ENCODE measurements around the gene JUP.
"Not testable (repeated sequence)": the region's sequence is repeated elsewhere in the genome, so short reads cannot be mapped to it uniquely, and the experiment has no call there.

JUP gene

GRCh38 chr17:41786227-41787020, at the start of gene JUP:
Gene JUP, minus strand, starts transcription at chr17:41786711. Its CDS starts 14,857 bp downstream, at chr17:41771854.
- Histone ChIP-seq H3K4me1 (ENCODE audit: insufficient read depth, low read length) (no peaks in the 10 kb centered on the region), H3K27ac (ENCODE audit: low read depth, low read length) (peak within 1 kb of the TSS; percentile 3), H3K9me3 (ENCODE audit: low read length) (no peaks in the 10 kb centered on the region), H3K36me3 (ENCODE audit: insufficient read depth, low read length) (no peaks in the 10 kb centered on the region), H3K27me3 (ENCODE audit: control insufficient read depth in 1 of 2, insufficient read depth in 2 of 2, low read length in 2 of 2) (peaks cover 13 to 23% of the 10 kb centered on the region in 2 donors), H3K4me3 (ENCODE audit: low read depth in 1 of 2, low read length in 2 of 2) (peak within 1 kb of the TSS; percentile 38 to 59), H3K9ac (ENCODE audit: low read length) (no peak within 1 kb of the TSS)

- peak within 1 kb of the TSS; percentile 73 for H3K27ac ChIP-seq (ENCODE audit: low read depth, low read length)
- peak within 1 kb of the TSS; percentile 54 for H3K9ac ChIP-seq (ENCODE audit: low read length)
- H3K36me3 ChIP-seq (ENCODE audit: insufficient read depth, low read length) = peaks cover 16% of the 10 kb centered on the region
- peak within 1 kb of the TSS; percentile 78 to 94 for H3K4me3 ChIP-seq (ENCODE audit: low read depth in 1 of 2, low read length in 2 of 2)
- peaks cover 11% of the 10 kb centered on the region for H3K4me1 ChIP-seq (ENCODE audit: insufficient read depth, low read length)
- H3K9me3 ChIP-seq (ENCODE audit: low read length) = no peaks in the 10 kb centered on the region
- H3K27me3 ChIP-seq (ENCODE audit: control insufficient read depth in 1 of 2, insufficient read depth in 2 of 2, low read length in 2 of 2) = no peaks in the 10 kb centered on the region
Observed at GRCh38 chr17:41835800-41836549, 49.5 kb upstream of the JUP start, which contains the start of gene NT5C3B. Gene NT5C3B, minus strand, starts transcription at chr17:41836232. Its CDS starts 39 bp downstream, at chr17:41836193.

GRCh38 chr17:41835214-41835799, 48.8 kb upstream of the JUP start:
- Histone ChIP-seq H3K27me3 (ENCODE audit: control insufficient read depth in 1 of 2, insufficient read depth in 2 of 2, low read length in 2 of 2) (no peaks in the 10 kb centered on the region), H3K27ac (ENCODE audit: low read depth, low read length) (peak overlapping the region; percentile 73), H3K36me3 (ENCODE audit: insufficient read depth, low read length) (peaks cover 21% of the 10 kb centered on the region), H3K4me3 (ENCODE audit: low read depth in 1 of 2, low read length in 2 of 2) (peak overlapping the region; percentile 78 to 94), H3K9me3 (ENCODE audit: low read length) (no peaks in the 10 kb centered on the region), H3K9ac (ENCODE audit: low read length) (peak overlapping the region; percentile 54), H3K4me1 (ENCODE audit: insufficient read depth, low read length) (peaks cover 11% of the 10 kb centered on the region)

- not testable (repeated sequence) for H3K4me3 ChIP-seq (ENCODE audit: low read depth in 1 of 2, low read length in 2 of 2)
- peaks cover 46% of the 10 kb centered on the region for H3K36me3 ChIP-seq (ENCODE audit: insufficient read depth, low read length)
Observed at GRCh38 chr17:41829961-41830360, 43.5 kb upstream of the JUP start.

GRCh38 chr17:41825175-41825845, 38.8 kb upstream of the JUP start:
- Histone ChIP-seq H3K36me3 (ENCODE audit: insufficient read depth, low read length) (peaks cover 33% of the 10 kb centered on the region), H3K4me3 (ENCODE audit: low read depth in 1 of 2, low read length in 2 of 2) (no peak overlapping the region), H3K4me1 (ENCODE audit: insufficient read depth, low read length) (no peaks in the 10 kb centered on the region), H3K9me3 (ENCODE audit: low read length) (no peaks in the 10 kb centered on the region), H3K27ac (ENCODE audit: low read depth, low read length) (no peak overlapping the region), H3K27me3 (ENCODE audit: control insufficient read depth in 1 of 2, insufficient read depth in 2 of 2, low read length in 2 of 2) (no peaks in the 10 kb centered on the region), H3K9ac (ENCODE audit: low read length) (no peak overlapping the region)

More at GRCh38 chr17:41829961-41830360, 43.5 kb upstream of the JUP start:
- H3K9ac ChIP-seq (ENCODE audit: low read length); H3K27me3 ChIP-seq (ENCODE audit: control insufficient read depth in 1 of 2, insufficient read depth in 2 of 2, low read length in 2 of 2); H3K27ac ChIP-seq (ENCODE audit: low read depth, low read length); H3K4me1 ChIP-seq (ENCODE audit: insufficient read depth, low read length); H3K9me3 ChIP-seq (ENCODE audit: low read length): not testable (repeated sequence)

GRCh38 chr17:41824086-41824485, 37.6 kb upstream of the JUP start:
- no peaks in the 10 kb centered on the region for H3K27me3 ChIP-seq (ENCODE audit: control insufficient read depth in 1 of 2, insufficient read depth in 2 of 2, low read length in 2 of 2)
- no peak overlapping the region for H3K9ac ChIP-seq (ENCODE audit: low read length)
- H3K27ac ChIP-seq (ENCODE audit: low read depth, low read length) = no peak overlapping the region
- H3K36me3 ChIP-seq (ENCODE audit: insufficient read depth, low read length) = peaks cover 26% of the 10 kb centered on the region
- no peaks in the 10 kb centered on the region for H3K4me1 ChIP-seq (ENCODE audit: insufficient read depth, low read length)
- no peak overlapping the region for H3K4me3 ChIP-seq (ENCODE audit: low read depth in 1 of 2, low read length in 2 of 2)
- no peaks in the 10 kb centered on the region for H3K9me3 ChIP-seq (ENCODE audit: low read length)

- Histone ChIP-seq H3K9me3 (ENCODE audit: low read length) (no peaks in the 10 kb centered on the region), H3K36me3 (ENCODE audit: insufficient read depth, low read length) (peaks cover 26% of the 10 kb centered on the region), H3K27ac (ENCODE audit: low read depth, low read length) (no peak overlapping the region)
Observed at GRCh38 chr17:41823580-41823979, 37.1 kb upstream of the JUP start.

GRCh38 chr17:41823141-41823524, 36.6 kb upstream of the JUP start:
- Histone ChIP-seq H3K9ac (ENCODE audit: low read length) (no peak overlapping the region), H3K27me3 (ENCODE audit: control insufficient read depth in 1 of 2, insufficient read depth in 2 of 2, low read length in 2 of 2) (no peaks in the 10 kb centered on the region), H3K27ac (ENCODE audit: low read depth, low read length) (no peak overlapping the region), H3K4me1 (ENCODE audit: insufficient read depth, low read length) (no peaks in the 10 kb centered on the region), H3K36me3 (ENCODE audit: insufficient read depth, low read length) (peaks cover 26% of the 10 kb centered on the region), H3K4me3 (ENCODE audit: low read depth in 1 of 2, low read length in 2 of 2) (no peak overlapping the region), H3K9me3 (ENCODE audit: low read length) (no peaks in the 10 kb centered on the region)

More at GRCh38 chr17:41823580-41823979, 37.1 kb upstream of the JUP start:
- H3K9ac ChIP-seq (ENCODE audit: low read length) = no peak overlapping the region
- H3K27me3 ChIP-seq (ENCODE audit: control insufficient read depth in 1 of 2, insufficient read depth in 2 of 2, low read length in 2 of 2) = no peaks in the 10 kb centered on the region
- no peaks in the 10 kb centered on the region for H3K4me1 ChIP-seq (ENCODE audit: insufficient read depth, low read length)
- no peak overlapping the region for H3K4me3 ChIP-seq (ENCODE audit: low read depth in 1 of 2, low read length in 2 of 2)

- no peak overlapping the region for H3K4me3 ChIP-seq (ENCODE audit: low read depth in 1 of 2, low read length in 2 of 2)
- no peak overlapping the region for H3K9ac ChIP-seq (ENCODE audit: low read length)
- no peaks in the 10 kb centered on the region for H3K4me1 ChIP-seq (ENCODE audit: insufficient read depth, low read length)
- H3K9me3 ChIP-seq (ENCODE audit: low read length) = no peaks in the 10 kb centered on the region
- H3K36me3 ChIP-seq (ENCODE audit: insufficient read depth, low read length) = peaks cover 21% of the 10 kb centered on the region
- H3K27ac ChIP-seq (ENCODE audit: low read depth, low read length) = no peak overlapping the region
- no peaks in the 10 kb centered on the region for H3K27me3 ChIP-seq (ENCODE audit: control insufficient read depth in 1 of 2, insufficient read depth in 2 of 2, low read length in 2 of 2)
Observed at GRCh38 chr17:41822216-41823140, 36.0 kb upstream of the JUP start.

GRCh38 chr17:41821776-41822175, 35.3 kb upstream of the JUP start:
- Histone ChIP-seq H3K4me1 (ENCODE audit: insufficient read depth, low read length) (no peaks in the 10 kb centered on the region), H3K9ac (ENCODE audit: low read length) (no peak overlapping the region), H3K9me3 (ENCODE audit: low read length) (no peaks in the 10 kb centered on the region), H3K4me3 (ENCODE audit: low read depth in 1 of 2, low read length in 2 of 2) (no peak overlapping the region), H3K36me3 (ENCODE audit: insufficient read depth, low read length) (peaks cover 18% of the 10 kb centered on the region), H3K27ac (ENCODE audit: low read depth, low read length) (no peak overlapping the region), H3K27me3 (ENCODE audit: control insufficient read depth in 1 of 2, insufficient read depth in 2 of 2, low read length in 2 of 2) (no peaks in the 10 kb centered on the region)
